Measurements from ENCODE around the gene DAPP1. TPM values are rescaled to one million over a fixed set of nuclear protein-coding genes. Genes with fewer than 3 reads are reported as not detected.
A peak's percentile ranks its signal among the peaks of the same experiment; 100 is the strongest.

DAPP1 gene
- total and polyA plus RNA-seq, 2 of the 8 experiments (the other 6 are each of a cell fraction or from before 2014, with no cell fraction given) = not detected

DNA sequence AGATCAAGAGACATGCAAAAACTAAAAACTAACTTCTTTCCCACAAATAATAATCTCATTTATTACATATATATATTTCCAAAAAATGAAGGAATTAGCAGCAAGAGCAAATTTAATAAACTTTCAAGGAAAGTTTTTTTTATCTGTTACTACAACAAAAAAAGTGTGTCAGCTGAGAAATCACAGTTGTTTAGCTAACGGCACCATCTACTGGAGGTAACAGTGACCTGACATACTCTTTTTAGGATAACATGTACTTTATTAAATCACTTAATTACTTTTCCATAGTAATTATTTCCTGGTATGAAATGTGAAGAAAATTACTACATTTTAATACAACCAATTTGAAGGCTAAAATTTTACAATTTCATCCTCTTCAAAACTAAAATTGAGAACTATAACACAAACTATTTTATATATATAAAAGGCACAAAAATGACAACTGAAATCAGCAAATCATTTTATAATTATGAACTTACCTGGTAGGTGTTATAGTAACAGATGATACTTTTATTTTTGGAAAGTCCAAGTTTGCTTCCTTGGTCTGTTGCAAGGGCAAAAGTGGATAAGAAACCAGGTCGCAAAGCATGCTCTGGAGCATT, 68.5 kb downstream of the DAPP1 start (continued):
- no peak for TF ChIP-seq POU5F1 (IDR thresholded peaks at IDR 0.05; ENCODE audit: low read depth, low read length)
- peak in 2 of 3 experiments; percentile 42 to 49; a peak in 2 of 4 replicates for TF ChIP-seq CTCF (IDR thresholded peaks at IDR 0.05; ENCODE audit: control extremely low read depth in 1 of 3, insufficient read depth in 1 of 3, low read depth in 1 of 3, low read length in 3 of 3)
- TF ChIP-seq RAD21 (IDR thresholded peaks at IDR 0.05 in 1 of 2, conservative IDR thresholded peaks at IDR 0.05 in 1 of 2; ENCODE audit: low read depth in 2 of 2, low read length in 2 of 2) = peak; percentile 71 to 79
- no peak for TF ChIP-seq SIX5 (IDR thresholded peaks at IDR 0.05; ENCODE audit: low read depth, low read length)
- no peak for TF ChIP-seq EZH2 (IDR thresholded peaks at IDR 0.05; ENCODE audit: low read depth, low read length, severe bottlenecking)
- no peak for TF ChIP-seq RNF2 (IDR thresholded peaks at IDR 0.05; ENCODE audit: borderline replicate concordance, low read depth, low read length, missing control alignments, poor library complexity, severe bottlenecking)

All from H1 (cell line).